GM19397 (cell line): ENCODE measurements around the gene PGGT1B.
"Not testable (repeated sequence)": the region's sequence is repeated elsewhere in the genome, so short reads cannot be mapped to it uniquely, and the experiment has no call there.

Experiments
- ATAC-seq: cut with Tn5 transposase; IDR thresholded peaks from one replicate; pipeline ENCODE4 v1.9.1; 2021; ENCODE audit warnings: mild to moderate bottlenecking, moderate library complexity; ENCODE audit not compliant: unreplicated experiment

PGGT1B gene

GRCh38 chr5:115260248-115260647 lies 2.4 kb downstream of the PGGT1B start:
- ATAC-seq, result no peak

GRCh38 chr5:115257981-115258380 lies 4.7 kb downstream of the PGGT1B start:
- ATAC-seq, result no peak

DNA sequence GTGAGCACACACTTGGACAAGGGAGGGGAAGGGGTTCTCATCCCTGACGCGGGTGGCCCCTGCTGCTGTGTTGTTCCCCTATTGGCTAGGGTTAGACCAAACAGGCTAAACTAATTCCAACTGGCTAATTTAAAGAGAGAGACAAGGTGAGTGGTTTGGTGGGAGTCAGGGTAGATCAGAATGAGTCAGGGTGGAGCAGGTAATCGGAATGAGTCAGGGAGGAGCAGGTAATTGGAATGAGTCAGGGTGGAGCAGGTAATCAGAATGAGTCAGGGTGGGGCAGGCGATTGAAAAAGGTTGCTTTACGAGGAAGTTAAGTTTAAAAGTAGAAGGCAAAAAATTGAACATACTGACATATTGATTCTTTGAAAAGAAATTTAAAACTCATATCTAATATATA lies 13.3 kb downstream of the PGGT1B start:
- ATAC-seq, result not testable (repeated sequence)

GRCh38 chr5:115246361-115246991 lies 16.2 kb downstream of the PGGT1B start:
- no peak for ATAC-seq

- peak; percentile 55 for ATAC-seq
Measured at GRCh38 chr5:115243412-115243811, 19.3 kb downstream of the PGGT1B start.

GRCh38 chr5:115241881-115242642 lies 20.6 kb downstream of the PGGT1B start:
- no peak for ATAC-seq

DNA sequence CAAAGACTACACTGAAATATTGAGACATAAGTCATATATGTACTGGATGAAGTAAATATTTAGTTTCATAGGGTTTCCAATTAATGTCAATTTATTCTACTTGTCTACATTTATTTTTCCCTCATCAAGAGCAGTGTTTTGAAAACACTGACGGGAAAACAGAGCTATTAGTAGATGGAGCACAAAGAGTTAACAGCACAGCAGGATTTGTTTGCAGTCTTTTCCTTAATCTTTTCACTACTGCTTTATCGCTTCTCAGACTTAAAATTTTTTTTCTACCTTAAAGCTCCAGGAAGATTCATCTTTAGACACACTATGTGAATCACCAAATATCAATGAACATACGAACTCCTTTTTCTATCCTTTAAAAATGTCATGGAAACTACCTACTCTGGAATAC lies 25.6 kb downstream of the PGGT1B start:
- ATAC-seq, result no peak

DNA sequence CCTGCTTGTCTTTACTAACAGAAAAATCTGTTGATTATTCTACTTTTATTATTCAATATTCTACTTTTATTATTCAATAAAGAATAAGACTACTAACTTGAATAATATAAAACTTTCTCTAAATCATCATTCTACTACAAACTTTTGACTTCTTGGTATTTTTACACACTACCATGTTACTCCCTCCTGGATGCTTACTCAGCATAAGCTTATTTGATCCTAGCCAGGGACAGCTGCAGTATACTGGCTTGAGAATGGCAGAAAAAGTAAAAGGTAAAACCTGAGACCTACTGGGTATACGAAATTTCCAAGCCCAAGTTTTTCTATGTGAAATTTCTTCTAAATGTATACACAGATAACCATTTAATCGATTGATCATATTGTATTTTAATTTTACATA lies 26.1 kb downstream of the PGGT1B start:
- ATAC-seq, result no peak

DNA sequence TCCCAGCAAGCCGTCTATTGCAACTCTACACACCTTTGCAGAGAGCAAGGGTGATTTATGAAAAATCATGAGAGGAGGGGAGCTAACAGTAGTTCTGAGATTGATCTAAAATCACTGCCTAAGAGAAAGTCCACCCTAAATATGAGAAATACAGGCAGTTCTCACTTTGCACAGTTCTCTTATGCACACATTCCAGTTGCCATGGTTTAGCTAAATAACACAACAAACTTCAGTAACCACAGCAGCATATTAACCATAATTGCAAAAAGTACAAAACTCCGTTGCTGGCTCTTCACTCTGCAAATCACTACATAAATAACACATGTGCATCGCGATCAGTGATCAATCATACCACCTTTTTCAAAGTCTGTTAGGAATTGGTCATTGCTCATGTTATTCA lies 31.1 kb downstream of the PGGT1B start:
- no peak for ATAC-seq

DNA sequence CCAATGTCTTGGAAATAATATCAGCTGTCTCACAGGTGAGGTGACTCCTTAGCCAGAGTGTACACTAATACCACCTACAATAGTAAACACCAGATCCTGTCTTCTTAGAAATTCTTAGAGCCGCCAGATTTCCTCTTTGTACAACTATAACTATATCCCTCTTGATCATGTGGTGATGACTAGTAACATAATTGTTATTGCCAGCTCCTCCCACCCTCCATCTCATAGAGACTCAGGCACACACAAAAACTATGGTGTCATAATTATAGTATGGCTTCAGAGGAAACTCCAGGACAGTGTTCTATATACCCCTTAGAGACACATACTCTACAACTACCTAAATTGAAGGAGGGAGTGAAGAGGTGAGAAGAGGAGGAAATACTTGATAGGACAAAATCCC lies 33.1 kb downstream of the PGGT1B start:
- no peak for ATAC-seq

DNA sequence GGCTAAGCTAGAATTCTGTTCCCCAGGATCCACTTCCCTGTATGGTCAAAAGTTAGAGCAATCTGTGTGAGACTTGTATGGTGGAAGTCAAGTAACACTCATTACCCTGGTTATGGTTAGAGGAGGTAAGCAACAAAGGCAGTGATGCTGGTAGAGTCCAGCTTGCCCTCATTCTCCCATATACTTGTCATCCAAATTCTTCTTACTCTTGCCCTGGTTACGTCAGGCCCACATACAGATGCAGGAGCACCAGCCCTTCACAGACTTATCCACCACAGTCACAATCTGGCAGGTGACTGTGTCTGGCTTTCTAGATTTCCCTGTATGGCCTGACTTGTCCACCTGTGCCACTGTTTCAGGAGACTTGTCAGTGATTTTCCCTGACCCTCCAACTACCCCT lies 35.4 kb downstream of the PGGT1B start:
- ATAC-seq, result no peak

GRCh38 chr5:115214541-115214940 lies 48.1 kb downstream of the PGGT1B start:
- ATAC-seq, result no peak

DNA sequence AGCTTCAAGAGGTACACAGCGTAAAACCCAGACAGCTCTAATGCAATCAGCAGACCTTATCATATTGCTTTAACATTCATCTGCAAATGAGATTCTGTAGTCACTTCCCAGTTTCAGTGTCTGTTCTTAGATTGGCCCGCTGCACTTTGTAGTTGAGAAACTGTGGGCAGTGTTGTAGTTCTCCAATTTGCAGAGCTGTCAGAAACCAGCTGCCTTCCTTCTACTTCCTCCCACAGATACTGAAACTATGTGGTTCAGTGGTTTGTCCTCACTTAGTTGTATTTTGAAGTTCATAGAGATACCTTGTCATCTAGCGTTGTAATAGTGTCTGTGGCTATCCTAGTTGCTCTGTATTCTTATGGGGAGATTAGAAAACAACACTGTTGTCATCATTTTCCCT lies 53.4 kb downstream of the PGGT1B start:
- peak; percentile 100 for ATAC-seq

- no peak for ATAC-seq
Measured at GRCh38 chr5:115202952-115203351, 59.7 kb downstream of the PGGT1B start.

- ATAC-seq, result no peak
Measured at GRCh38 chr5:115196161-115196560, 66.5 kb downstream of the PGGT1B start.

DNA sequence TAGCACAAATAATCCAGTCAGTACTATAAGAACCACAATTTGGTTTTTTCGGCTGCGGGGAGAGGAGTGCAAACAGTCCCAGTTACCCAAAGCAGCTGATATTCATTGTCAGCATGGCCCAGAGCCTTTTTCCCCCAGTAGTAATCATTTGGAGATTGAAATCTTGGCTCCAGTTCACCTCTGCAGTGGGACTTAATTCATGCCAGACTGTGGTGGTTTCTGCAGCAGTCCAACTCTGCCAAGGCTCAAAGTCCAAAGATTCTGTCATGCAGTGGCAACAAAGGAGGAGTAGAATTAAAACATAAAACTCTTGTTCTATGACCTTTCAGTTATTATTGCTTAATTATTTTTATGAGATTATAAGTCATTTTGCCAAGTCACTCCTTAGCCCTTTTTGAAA lies 68.0 kb downstream of the PGGT1B start:
- ATAC-seq, result no peak

DNA sequence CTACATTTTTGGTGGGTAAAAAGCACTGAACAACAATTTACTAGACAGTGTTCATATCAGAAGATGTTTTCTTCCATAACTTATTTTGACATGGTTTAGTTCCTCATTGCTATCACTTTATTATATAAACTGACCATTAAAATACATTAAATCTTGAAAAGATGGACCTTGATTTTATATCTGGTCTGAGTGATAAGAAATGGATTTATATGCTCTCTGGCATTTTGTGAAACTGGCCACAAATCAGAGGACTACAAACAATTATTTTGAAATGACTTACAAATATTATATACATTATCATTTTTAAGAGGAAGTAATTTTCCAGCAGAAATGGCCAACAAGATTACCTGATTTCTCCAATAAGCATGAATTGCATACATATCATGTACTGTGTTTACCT lies 69.4 kb downstream of the PGGT1B start:
- ATAC-seq, result no peak

- no peak for ATAC-seq
Measured at GRCh38 chr5:115192098-115192497, 70.6 kb downstream of the PGGT1B start.

DNA sequence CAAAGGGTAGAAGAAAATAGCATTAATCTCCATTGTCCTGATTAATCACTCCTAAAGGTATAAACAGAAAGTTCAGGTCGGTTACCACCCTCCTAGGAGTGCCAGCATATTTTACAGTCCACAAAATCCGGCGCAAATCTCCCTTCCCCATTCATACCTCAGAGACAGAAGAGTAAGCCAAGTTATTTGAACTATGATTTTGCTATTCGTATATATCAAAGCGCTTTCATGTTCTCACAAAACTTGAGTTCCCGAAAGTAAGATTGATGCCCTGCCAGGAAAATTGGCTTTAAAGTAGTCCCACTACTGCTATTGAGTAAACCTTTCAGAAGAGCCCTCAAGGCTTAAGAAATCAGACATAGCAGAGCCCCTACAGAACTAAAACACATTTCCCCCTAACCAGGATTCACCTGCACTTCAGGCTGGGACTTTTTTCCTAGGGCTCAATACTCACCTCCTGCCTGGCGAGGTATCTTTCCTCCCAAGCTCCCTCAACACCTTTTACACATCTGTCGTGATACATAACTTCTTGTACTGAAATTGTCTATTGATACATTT lies 71.1 kb downstream of the PGGT1B start:
- ATAC-seq, result no peak

DNA sequence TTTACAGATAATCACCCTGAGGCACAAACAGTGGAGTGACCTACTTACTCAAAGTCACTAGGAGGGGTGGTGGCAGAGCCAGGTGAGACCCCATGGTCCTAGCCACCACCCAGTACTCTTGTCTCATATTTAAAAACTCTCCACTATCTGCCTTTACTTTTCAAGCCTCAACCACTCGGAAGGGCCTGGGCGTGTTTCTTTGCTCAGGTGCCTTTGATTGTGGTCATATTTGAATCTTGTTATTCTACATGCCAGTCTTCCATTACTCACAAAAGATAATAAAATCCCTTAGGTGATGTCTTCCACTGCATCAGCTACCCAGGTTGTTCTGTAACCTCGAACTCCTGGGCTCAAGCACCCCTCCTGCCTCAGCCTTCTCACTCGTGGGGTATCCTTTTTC lies 72.3 kb downstream of the PGGT1B start:
- no peak for ATAC-seq

DNA sequence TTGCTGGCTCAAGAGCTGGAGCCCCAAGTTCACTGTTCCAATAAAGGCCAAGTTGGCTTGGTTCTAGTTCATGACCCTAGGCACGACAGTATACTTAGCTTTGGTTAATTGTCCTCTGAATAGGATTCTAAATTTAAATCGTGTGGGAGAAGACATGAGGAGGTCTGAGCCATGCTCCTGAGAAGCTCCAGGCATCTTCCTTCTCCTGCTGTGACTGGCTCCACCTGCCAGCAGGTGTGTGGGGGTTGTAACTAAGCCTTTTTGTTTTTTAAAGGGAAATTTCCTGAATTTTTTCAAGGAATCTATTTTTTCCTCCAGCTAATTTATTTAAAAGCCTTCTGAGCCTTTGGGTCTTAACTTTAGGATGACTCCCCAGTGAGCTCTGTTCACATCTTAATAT lies 72.8 kb downstream of the PGGT1B start:
- ATAC-seq, result no peak

- no peak for ATAC-seq
Measured at GRCh38 chr5:115186794-115187193, 75.9 kb downstream of the PGGT1B start.
